Measurements from ENCODE around the gene FBXL16. TPM values are rescaled to one million over a fixed set of nuclear protein-coding genes. Genes with fewer than 3 reads are reported as not detected.

Gene FBXL16
- total and polyA plus RNA-seq, 2 of the 13 experiments (the other 11 are each of a cell fraction or from before 2014, with no cell fraction given): 0.22 to 2.0 TPM

DNA sequence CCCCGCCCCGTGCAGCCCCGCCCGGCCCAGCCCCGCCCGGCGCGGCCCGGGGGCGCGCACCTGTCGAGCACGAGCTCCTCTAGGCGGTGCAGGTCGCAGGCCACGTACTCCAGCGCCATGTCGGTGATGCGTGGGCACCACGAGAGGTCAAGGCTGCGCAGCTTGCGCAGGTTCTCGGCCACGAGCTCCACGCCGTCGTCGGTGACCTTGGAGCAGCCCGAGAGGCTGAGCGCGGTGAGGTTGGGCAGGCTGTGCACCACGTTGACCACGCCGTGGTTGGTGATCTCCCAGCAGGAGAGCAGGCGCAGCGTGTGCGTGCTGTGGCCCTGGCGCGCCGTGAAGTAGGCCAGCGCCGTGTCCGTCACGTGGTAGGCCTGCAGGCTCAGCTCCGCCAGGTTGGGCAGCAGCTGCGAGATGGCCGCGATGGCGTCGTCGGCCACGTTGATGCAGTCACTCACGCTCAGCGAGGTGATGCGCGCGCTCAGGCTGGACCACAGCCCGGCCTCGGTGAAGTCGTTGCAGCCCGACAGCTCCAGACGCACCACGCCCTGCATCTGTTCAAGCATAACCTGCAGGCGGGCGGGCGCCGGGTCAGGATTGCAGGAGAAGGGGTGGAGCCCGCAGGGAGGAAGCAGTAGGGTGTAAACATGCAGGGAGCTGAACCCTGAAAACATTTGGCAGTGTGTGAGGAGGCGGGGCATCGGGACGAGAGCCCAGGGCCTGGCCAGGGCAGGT lies 10.1 kb downstream of the FBXL16 start (continued):
- TF ChIP-seq, protein P1, sequence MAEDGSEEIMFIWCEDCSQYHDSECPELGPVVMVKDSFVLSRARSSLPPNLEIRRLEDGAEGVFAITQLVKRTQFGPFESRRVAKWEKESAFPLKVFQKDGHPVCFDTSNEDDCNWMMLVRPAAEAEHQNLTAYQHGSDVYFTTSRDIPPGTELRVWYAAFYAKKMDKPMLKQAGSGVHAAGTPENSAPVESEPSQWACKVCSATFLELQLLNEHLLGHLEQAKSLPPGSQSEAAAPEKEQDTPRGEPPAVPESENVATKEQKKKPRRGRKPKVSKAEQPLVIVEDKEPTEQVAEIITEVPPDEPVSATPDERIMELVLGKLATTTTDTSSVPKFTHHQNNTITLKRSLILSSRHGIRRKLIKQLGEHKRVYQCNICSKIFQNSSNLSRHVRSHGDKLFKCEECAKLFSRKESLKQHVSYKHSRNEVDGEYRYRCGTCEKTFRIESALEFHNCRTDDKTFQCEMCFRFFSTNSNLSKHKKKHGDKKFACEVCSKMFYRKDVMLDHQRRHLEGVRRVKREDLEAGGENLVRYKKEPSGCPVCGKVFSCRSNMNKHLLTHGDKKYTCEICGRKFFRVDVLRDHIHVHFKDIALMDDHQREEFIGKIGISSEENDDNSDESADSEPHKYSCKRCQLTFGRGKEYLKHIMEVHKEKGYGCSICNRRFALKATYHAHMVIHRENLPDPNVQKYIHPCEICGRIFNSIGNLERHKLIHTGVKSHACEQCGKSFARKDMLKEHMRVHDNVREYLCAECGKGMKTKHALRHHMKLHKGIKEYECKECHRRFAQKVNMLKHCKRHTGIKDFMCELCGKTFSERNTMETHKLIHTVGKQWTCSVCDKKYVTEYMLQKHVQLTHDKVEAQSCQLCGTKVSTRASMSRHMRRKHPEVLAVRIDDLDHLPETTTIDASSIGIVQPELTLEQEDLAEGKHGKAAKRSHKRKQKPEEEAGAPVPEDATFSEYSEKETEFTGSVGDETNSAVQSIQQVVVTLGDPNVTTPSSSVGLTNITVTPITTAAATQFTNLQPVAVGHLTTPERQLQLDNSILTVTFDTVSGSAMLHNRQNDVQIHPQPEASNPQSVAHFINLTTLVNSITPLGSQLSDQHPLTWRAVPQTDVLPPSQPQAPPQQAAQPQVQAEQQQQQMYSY (CRISPR knock-in tag; IDR thresholded peaks at IDR 0.05): no peak
- TF ChIP-seq TEAD2 (CRISPR knock-in tag; IDR thresholded peaks at IDR 0.05) (no peak), NCOA1 (CRISPR knock-in tag; IDR thresholded peaks at IDR 0.05) (peak; percentile 35; the same call in 1 of the 2 replicates), FOXK2 (IDR thresholded peaks at IDR 0.05) (no peak), KDM5B (CRISPR knock-in tag; IDR thresholded peaks at IDR 0.05; ENCODE audit: borderline replicate concordance) (peak; percentile 89; the same call in 1 of the 2 replicates), RELA (CRISPR knock-in tag; IDR thresholded peaks at IDR 0.05) (no peak), ZNF431 (CRISPR knock-in tag; IDR thresholded peaks at IDR 0.05; ENCODE audit: borderline replicate concordance, low read depth) (0 out of 2 replicates have a peak, but pooled peaks have one; percentile 23), PHF20 (CRISPR knock-in tag; IDR thresholded peaks at IDR 0.05) (0 out of 2 replicates have a peak, but pooled peaks have one; percentile 26), FLYWCH1 (CRISPR knock-in tag; IDR thresholded peaks at IDR 0.05) (no peak), SP5 (CRISPR knock-in tag; IDR thresholded peaks at IDR 0.05; ENCODE audit: borderline replicate concordance, low read depth) (peak; percentile 19; the same call in 1 of the 2 replicates), ZNF792 (CRISPR knock-in tag; IDR thresholded peaks at IDR 0.05) (no peak), KLF15 (CRISPR knock-in tag; IDR thresholded peaks at IDR 0.05; ENCODE audit: borderline replicate concordance) (no peak; the same call in 1 of the 2 replicates), NR3C1 (CRISPR knock-in tag; IDR thresholded peaks at IDR 0.05) (0 out of 2 replicates have a peak, but pooled peaks have one; percentile 7), RCOR2 (CRISPR knock-in tag; IDR thresholded peaks at IDR 0.05) (no peak), ZSCAN20 (CRISPR knock-in tag; IDR thresholded peaks at IDR 0.05; ENCODE audit: borderline replicate concordance) (no peak), ZBTB1 (CRISPR knock-in tag; IDR thresholded peaks at IDR 0.05; ENCODE audit: borderline replicate concordance) (no peak), ZNF451 (CRISPR knock-in tag; IDR thresholded peaks at IDR 0.05) (peak; percentile 74), U2AF2 (IDR thresholded peaks at IDR 0.05; ENCODE audit: low read depth, low read length) (no peak)
- TF ChIP-seq, protein P2, sequence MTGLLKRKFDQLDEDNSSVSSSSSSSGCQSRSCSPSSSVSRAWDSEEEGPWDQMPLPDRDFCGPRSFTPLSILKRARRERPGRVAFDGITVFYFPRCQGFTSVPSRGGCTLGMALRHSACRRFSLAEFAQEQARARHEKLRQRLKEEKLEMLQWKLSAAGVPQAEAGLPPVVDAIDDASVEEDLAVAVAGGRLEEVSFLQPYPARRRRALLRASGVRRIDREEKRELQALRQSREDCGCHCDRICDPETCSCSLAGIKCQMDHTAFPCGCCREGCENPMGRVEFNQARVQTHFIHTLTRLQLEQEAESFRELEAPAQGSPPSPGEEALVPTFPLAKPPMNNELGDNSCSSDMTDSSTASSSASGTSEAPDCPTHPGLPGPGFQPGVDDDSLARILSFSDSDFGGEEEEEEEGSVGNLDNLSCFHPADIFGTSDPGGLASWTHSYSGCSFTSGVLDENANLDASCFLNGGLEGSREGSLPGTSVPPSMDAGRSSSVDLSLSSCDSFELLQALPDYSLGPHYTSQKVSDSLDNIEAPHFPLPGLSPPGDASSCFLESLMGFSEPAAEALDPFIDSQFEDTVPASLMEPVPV (CRISPR knock-in tag; IDR thresholded peaks at IDR 0.05): no peak
- TF ChIP-seq, protein P3, sequence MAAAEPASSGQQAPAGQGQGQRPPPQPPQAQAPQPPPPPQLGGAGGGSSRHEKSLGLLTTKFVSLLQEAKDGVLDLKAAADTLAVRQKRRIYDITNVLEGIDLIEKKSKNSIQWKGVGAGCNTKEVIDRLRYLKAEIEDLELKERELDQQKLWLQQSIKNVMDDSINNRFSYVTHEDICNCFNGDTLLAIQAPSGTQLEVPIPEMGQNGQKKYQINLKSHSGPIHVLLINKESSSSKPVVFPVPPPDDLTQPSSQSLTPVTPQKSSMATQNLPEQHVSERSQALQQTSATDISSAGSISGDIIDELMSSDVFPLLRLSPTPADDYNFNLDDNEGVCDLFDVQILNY (CRISPR knock-in tag; conservative IDR thresholded peaks at IDR 0.05): no peak
- TF ChIP-seq, protein P4, sequence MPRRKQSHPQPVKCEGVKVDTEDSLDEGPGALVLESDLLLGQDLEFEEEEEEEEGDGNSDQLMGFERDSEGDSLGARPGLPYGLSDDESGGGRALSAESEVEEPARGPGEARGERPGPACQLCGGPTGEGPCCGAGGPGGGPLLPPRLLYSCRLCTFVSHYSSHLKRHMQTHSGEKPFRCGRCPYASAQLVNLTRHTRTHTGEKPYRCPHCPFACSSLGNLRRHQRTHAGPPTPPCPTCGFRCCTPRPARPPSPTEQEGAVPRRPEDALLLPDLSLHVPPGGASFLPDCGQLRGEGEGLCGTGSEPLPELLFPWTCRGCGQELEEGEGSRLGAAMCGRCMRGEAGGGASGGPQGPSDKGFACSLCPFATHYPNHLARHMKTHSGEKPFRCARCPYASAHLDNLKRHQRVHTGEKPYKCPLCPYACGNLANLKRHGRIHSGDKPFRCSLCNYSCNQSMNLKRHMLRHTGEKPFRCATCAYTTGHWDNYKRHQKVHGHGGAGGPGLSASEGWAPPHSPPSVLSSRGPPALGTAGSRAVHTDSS (CRISPR knock-in tag; conservative IDR thresholded peaks at IDR 0.05): 0 out of 2 replicates have a peak, but pooled peaks have one; percentile 51
- TF ChIP-seq, protein P5, sequence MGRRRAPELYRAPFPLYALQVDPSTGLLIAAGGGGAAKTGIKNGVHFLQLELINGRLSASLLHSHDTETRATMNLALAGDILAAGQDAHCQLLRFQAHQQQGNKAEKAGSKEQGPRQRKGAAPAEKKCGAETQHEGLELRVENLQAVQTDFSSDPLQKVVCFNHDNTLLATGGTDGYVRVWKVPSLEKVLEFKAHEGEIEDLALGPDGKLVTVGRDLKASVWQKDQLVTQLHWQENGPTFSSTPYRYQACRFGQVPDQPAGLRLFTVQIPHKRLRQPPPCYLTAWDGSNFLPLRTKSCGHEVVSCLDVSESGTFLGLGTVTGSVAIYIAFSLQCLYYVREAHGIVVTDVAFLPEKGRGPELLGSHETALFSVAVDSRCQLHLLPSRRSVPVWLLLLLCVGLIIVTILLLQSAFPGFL (CRISPR knock-in tag; IDR thresholded peaks at IDR 0.05): no peak
